GM23338 (cell line): Measurements from ENCODE around the gene MYO9A. TPM values are rescaled to one million over a fixed set of nuclear protein-coding genes. Genes with fewer than 3 reads are reported as not detected.

Experiments
- ATAC-seq: fragments of 200-7000 bp; cut with Tn5 transposase; 3 replicates; pipeline ENCODE4 v1.9.1; 2020
- DNase-seq: peaks from one replicate; pipeline ENCODE4 v3.0.0-alpha.2; 2015; ENCODE audit warnings: low spot score
- H2AFZ ChIP-seq: fragments of 200-600 bp; sonication (generic); 2 replicates; pipeline ENCODE4 v1.8.0; 2016; ENCODE audit warnings: antibody characterized with exemption, mild to moderate bottlenecking, moderate library complexity
- H3F3A ChIP-seq: fragments of 200-600 bp; sonication (generic); replicated peaks from 2 replicates; pipeline ENCODE4 v1.8.0; 2017; ENCODE audit warnings: antibody characterized with exemption, mixed run types, low read depth
- H3K27ac ChIP-seq: fragments of 200-600 bp; sonication (generic); 2 replicates; pipeline ENCODE4 v1.6.1; 2016; ENCODE audit warnings: low read depth
- H3K27me3 ChIP-seq: fragments of 200-600 bp; sonication (generic); 2 replicates; pipeline ENCODE4 v1.8.0; 2016; ENCODE audit warnings: mild to moderate bottlenecking, mixed run types, moderate library complexity; ENCODE audit not compliant: insufficient read depth
- H3K36me3 ChIP-seq: fragments of 200-600 bp; sonication (generic); 2 replicates; pipeline ENCODE4 v1.8.0; 2016; ENCODE audit warnings: mild to moderate bottlenecking; ENCODE audit not compliant: insufficient read depth
- H3K4me1 ChIP-seq: fragments of 200-600 bp; sonication (generic); 2 replicates; pipeline ENCODE4 v1.8.0; 2016; ENCODE audit warnings: mild to moderate bottlenecking, moderate library complexity; ENCODE audit not compliant: insufficient read depth
- H3K4me2 ChIP-seq: fragments of 200-600 bp; sonication (generic); 2 replicates; pipeline ENCODE4 v1.7.1; 2017; ENCODE audit warnings: mixed run types
- H3K4me3 ChIP-seq: fragments of 200-600 bp; sonication (generic); 2 replicates; pipeline ENCODE4 v1.6.1; 2016; ENCODE audit warnings: mixed run types
- H3K79me2 ChIP-seq: fragments of 200-600 bp; sonication (generic); replicated peaks from 2 replicates; pipeline ENCODE4 v1.8.0; 2017; ENCODE audit warnings: mild to moderate bottlenecking; ENCODE audit not compliant: insufficient read depth
- H3K9me2 ChIP-seq: fragments of 200-600 bp; sonication (generic); 2 replicates; pipeline ENCODE4 v1.8.0; 2017; ENCODE audit not compliant: insufficient read depth
- H4K20me1 ChIP-seq: fragments of 200-600 bp; sonication (generic); replicated peaks from 2 replicates; pipeline ENCODE4 v1.8.0; 2017; ENCODE audit warnings: mild to moderate bottlenecking; ENCODE audit not compliant: insufficient read depth
- H3K27ac Mint-ChIP-seq: 2 replicates; pipeline ENCODE4 v1.8.0; 2020; ENCODE audit warnings: inconsistent platforms, mild to moderate bottlenecking, moderate library complexity, mixed read lengths
- H3K27me3 Mint-ChIP-seq: 3 replicates; pipeline ENCODE4 v1.8.0; 2022; ENCODE audit warnings: low read depth, mild to moderate bottlenecking, moderate library complexity, mixed read lengths, inconsistent platforms; ENCODE audit not compliant: insufficient read depth, poor library complexity
- H3K36me3 Mint-ChIP-seq: 3 replicates; pipeline ENCODE4 v1.8.0; 2021; ENCODE audit warnings: low read depth, mild to moderate bottlenecking, inconsistent platforms, moderate library complexity, mixed read lengths
- H3K4me1 Mint-ChIP-seq: 3 replicates; pipeline ENCODE4 v1.8.0; 2020; ENCODE audit warnings: mild to moderate bottlenecking, inconsistent platforms, mixed read lengths
- H3K4me3 Mint-ChIP-seq: 3 replicates; pipeline ENCODE4 v1.8.0; 2021; ENCODE audit warnings: moderate library complexity, mild to moderate bottlenecking, inconsistent platforms, mixed read lengths
- H3K9me3 Mint-ChIP-seq: 3 replicates; pipeline ENCODE4 v1.8.0; 2020; ENCODE audit warnings: moderate library complexity, mild to moderate bottlenecking, inconsistent platforms, mixed read lengths
- CREB1 ChIP-seq: fragments of 250-450 bp; sonication (Bioruptor Pico); IDR thresholded peaks from 2 replicates; pipeline ENCODE4 v1.5.0; 2020; ENCODE audit warnings: low read depth, mild to moderate bottlenecking, moderate library complexity
- EZH2 ChIP-seq: fragments of 200-600 bp; sonication (generic); IDR thresholded peaks from one replicate; pipeline ENCODE4 v1.8.0; 2017; ENCODE audit warnings: antibody characterized with exemption, mild to moderate bottlenecking, low read depth; ENCODE audit not compliant: unreplicated experiment
- EZH2phosphoT487 ChIP-seq: fragments of 200-600 bp; sonication (generic); IDR thresholded peaks from one replicate; pipeline ENCODE4 v1.8.1; 2018; ENCODE audit warnings: antibody characterized with exemption; ENCODE audit not compliant: unreplicated experiment
- JUNB ChIP-seq: IDR thresholded peaks from one replicate; pipeline ENCODE4 v1.6.1; 2016; ENCODE audit warnings: antibody characterized with exemption; ENCODE audit not compliant: unreplicated experiment
- NANOG ChIP-seq: IDR thresholded peaks from 2 replicates; pipeline ENCODE4 v1.6.1; 2016; ENCODE audit warnings: antibody characterized with exemption, borderline replicate concordance
- POLR2AphosphoS5 ChIP-seq: IDR thresholded peaks from 2 replicates; pipeline ENCODE4 v1.6.1; 2016; ENCODE audit warnings: antibody characterized with exemption, low read depth
- STAT1 ChIP-seq: IDR thresholded peaks from one replicate; pipeline ENCODE4 v1.6.1; 2016; ENCODE audit warnings: antibody characterized with exemption; ENCODE audit not compliant: unreplicated experiment
- ZNF114 ChIP-seq: fragments of 250-450 bp; sonication (Bioruptor Pico); IDR thresholded peaks from 2 replicates; pipeline ENCODE4 v1.5.0; 2020; ENCODE audit warnings: mild to moderate bottlenecking, moderate library complexity
- ZNF331 ChIP-seq: fragments of 250-450 bp; sonication (Bioruptor Pico); IDR thresholded peaks from 2 replicates; pipeline ENCODE4 v1.5.0; 2020; ENCODE audit warnings: low read depth, mild to moderate bottlenecking, moderate library complexity
- polyA plus RNA-seq: library from polyadenylated mRNA; unstranded; fragments of >200 nt; fragmentation: Nextera tagmentation; extraction: Ambion mirVana; gene quantifications from 2 replicates; pipeline ENCODE4 v1.2.1, GENCODE V29; 2016
- total RNA-seq: library from RNA; depleted of rRNA; stranded (reverse); fragments of >200 nt; shearing (Covaris generic); gene quantifications from 2 replicates; pipeline ENCODE4 v1.2.3, GENCODE V29; 2014
- TF ChIP-seq, protein P1 (sequence below), 2 experiments: fragments of 200-600 bp in 1 of 2; sonication (generic) in 1 of 2; conservative IDR thresholded peaks; 2 replicates each; pipeline versions ENCODE4 v1.5.1 to v1.6.1; 2016 to 2017; ENCODE audit warnings: antibody characterized with exemption in 2 of 2, low read depth in 2 of 2, mild to moderate bottlenecking in 2 of 2, moderate library complexity in 1 of 2
- TF ChIP-seq, protein P2 (sequence below): fragments of 250-450 bp; sonication (Bioruptor Pico); IDR thresholded peaks from 2 replicates; pipeline ENCODE4 v1.5.0; 2020; ENCODE audit warnings: mild to moderate bottlenecking, moderate library complexity

The MYO9A gene
- total and polyA plus RNA-seq, 2 experiments from 2014 or later: 11.6 to 32.8 TPM

- DNase-seq: no peak
- H2AFZ ChIP-seq: peak overlapping the region; percentile 56; the same call in 1 of the 2 replicates
- H3K9me3 Mint-ChIP-seq: no peaks in the 10 kb centered on the region
These were observed 35.5 kb upstream of the MYO9A start for GRCh38 chr15:72153269-72154000.

DNA sequence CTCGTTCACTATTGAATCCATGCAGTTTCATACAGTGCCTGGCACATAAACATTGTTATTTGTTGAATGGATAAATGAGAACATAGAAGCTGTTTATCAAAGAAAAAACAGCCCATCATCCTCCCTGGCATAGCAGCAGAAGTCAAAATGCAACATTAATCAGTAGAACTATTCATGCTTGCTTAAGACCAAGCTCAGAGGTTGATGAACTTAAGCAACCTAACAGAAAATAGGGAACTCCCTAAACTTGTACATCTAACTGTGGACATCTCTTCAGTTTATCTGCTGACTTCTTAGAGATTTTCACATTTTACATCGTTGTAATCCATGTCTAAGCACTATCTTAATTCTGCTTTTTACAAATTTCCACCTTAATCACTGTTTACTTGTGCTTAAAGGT, 29.5 kb upstream of the MYO9A start:
- H3K4me1 Mint-ChIP-seq: no peaks in the 10 kb centered on the region
- no peaks in the 10 kb centered on the region for H3K79me2 ChIP-seq
- peaks cover 7% of the 10 kb centered on the region for H3K27me3 Mint-ChIP-seq
- no peak overlapping the region for H2AFZ ChIP-seq
- no peaks in the 10 kb centered on the region for H3K4me1 ChIP-seq
- no peaks in the 10 kb centered on the region for H4K20me1 ChIP-seq
- no peak for DNase-seq
- no peaks in the 10 kb centered on the region for H3K27me3 ChIP-seq
- no peak for ATAC-seq
- no peaks in the 10 kb centered on the region for H3K9me2 ChIP-seq
- no peak overlapping the region for H3K4me2 ChIP-seq
- no peak overlapping the region for H3K4me3 Mint-ChIP-seq
- no peak overlapping the region for H3K4me3 ChIP-seq
- no peaks in the 10 kb centered on the region for H3K36me3 Mint-ChIP-seq
- H3K9me3 Mint-ChIP-seq: no peaks in the 10 kb centered on the region
- H3F3A ChIP-seq: no peaks in the 10 kb centered on the region
- no peaks in the 10 kb centered on the region for H3K36me3 ChIP-seq
- H3K27ac Mint-ChIP-seq: no peak overlapping the region
- H3K27ac ChIP-seq: no peak overlapping the region
- TF ChIP-seq EZH2phosphoT487 (no peak), POLR2AphosphoS5 (no peak), JUNB (no peak), EZH2 (no peak), ZNF331 (CRISPR knock-in tag) (no peak), NANOG (no peak), CREB1 (CRISPR knock-in tag) (no peak), ZNF114 (no peak)
- TF ChIP-seq, protein P1, sequence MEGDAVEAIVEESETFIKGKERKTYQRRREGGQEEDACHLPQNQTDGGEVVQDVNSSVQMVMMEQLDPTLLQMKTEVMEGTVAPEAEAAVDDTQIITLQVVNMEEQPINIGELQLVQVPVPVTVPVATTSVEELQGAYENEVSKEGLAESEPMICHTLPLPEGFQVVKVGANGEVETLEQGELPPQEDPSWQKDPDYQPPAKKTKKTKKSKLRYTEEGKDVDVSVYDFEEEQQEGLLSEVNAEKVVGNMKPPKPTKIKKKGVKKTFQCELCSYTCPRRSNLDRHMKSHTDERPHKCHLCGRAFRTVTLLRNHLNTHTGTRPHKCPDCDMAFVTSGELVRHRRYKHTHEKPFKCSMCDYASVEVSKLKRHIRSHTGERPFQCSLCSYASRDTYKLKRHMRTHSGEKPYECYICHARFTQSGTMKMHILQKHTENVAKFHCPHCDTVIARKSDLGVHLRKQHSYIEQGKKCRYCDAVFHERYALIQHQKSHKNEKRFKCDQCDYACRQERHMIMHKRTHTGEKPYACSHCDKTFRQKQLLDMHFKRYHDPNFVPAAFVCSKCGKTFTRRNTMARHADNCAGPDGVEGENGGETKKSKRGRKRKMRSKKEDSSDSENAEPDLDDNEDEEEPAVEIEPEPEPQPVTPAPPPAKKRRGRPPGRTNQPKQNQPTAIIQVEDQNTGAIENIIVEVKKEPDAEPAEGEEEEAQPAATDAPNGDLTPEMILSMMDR (conservative IDR thresholded peaks at IDR 0.05; ENCODE audit: low read depth in 2 of 2): no peak
- TF ChIP-seq, protein P2, sequence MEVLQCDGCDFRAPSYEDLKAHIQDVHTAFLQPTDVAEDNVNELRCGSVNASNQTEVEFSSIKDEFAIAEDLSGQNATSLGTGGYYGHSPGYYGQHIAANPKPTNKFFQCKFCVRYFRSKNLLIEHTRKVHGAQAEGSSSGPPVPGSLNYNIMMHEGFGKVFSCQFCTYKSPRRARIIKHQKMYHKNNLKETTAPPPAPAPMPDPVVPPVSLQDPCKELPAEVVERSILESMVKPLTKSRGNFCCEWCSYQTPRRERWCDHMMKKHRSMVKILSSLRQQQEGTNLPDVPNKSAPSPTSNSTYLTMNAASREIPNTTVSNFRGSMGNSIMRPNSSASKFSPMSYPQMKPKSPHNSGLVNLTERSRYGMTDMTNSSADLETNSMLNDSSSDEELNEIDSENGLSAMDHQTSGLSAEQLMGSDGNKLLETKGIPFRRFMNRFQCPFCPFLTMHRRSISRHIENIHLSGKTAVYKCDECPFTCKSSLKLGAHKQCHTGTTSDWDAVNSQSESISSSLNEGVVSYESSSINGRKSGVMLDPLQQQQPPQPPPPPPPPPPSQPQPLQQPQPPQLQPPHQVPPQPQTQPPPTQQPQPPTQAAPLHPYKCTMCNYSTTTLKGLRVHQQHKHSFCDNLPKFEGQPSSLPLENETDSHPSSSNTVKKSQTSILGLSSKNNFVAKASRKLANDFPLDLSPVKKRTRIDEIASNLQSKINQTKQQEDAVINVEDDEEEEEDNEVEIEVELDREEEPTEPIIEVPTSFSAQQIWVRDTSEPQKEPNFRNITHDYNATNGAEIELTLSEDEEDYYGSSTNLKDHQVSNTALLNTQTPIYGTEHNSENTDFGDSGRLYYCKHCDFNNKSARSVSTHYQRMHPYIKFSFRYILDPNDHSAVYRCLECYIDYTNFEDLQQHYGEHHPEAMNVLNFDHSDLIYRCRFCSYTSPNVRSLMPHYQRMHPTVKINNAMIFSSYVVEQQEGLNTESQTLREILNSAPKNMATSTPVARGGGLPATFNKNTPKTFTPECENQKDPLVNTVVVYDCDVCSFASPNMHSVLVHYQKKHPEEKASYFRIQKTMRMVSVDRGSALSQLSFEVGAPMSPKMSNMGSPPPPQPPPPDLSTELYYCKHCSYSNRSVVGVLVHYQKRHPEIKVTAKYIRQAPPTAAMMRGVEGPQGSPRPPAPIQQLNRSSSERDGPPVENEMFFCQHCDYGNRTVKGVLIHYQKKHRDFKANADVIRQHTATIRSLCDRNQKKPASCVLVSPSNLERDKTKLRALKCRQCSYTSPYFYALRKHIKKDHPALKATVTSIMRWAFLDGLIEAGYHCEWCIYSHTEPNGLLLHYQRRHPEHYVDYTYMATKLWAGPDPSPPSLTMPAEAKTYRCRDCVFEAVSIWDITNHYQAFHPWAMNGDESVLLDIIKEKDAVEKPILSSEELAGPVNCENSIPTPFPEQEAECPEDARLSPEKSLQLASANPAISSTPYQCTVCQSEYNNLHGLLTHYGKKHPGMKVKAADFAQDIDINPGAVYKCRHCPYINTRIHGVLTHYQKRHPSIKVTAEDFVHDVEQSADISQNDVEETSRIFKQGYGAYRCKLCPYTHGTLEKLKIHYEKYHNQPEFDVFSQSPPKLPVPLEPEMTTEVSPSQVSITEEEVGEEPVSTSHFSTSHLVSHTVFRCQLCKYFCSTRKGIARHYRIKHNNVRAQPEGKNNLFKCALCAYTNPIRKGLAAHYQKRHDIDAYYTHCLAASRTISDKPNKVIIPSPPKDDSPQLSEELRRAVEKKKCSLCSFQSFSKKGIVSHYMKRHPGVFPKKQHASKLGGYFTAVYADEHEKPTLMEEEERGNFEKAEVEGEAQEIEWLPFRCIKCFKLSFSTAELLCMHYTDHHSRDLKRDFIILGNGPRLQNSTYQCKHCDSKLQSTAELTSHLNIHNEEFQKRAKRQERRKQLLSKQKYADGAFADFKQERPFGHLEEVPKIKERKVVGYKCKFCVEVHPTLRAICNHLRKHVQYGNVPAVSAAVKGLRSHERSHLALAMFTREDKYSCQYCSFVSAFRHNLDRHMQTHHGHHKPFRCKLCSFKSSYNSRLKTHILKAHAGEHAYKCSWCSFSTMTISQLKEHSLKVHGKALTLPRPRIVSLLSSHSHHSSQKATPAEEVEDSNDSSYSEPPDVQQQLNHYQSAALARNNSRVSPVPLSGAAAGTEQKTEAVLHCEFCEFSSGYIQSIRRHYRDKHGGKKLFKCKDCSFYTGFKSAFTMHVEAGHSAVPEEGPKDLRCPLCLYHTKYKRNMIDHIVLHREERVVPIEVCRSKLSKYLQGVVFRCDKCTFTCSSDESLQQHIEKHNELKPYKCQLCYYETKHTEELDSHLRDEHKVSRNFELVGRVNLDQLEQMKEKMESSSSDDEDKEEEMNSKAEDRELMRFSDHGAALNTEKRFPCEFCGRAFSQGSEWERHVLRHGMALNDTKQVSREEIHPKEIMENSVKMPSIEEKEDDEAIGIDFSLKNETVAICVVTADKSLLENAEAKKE (CRISPR knock-in tag): no peak

More at GRCh38 chr15:72153269-72154000, 35.5 kb upstream of the MYO9A start:
- no peaks in the 10 kb centered on the region for H3K36me3 ChIP-seq
- no peaks in the 10 kb centered on the region for H3K9me2 ChIP-seq
- no peaks in the 10 kb centered on the region for H3K27me3 ChIP-seq
- H3K79me2 ChIP-seq: no peaks in the 10 kb centered on the region
- peaks cover 10% of the 10 kb centered on the region; the same call in 2 of the 3 replicates for H3K4me1 Mint-ChIP-seq
- peaks cover 12% of the 10 kb centered on the region for H3K27me3 Mint-ChIP-seq
- H3K27ac ChIP-seq: no peak overlapping the region
- no peak overlapping the region for H3K4me3 ChIP-seq
- no peak overlapping the region for H3K4me3 Mint-ChIP-seq
- TF ChIP-seq EZH2phosphoT487 (no peak), STAT1 (no peak)
- H3K4me1 ChIP-seq: peaks cover 7% of the 10 kb centered on the region
- H3K4me2 ChIP-seq: no peak overlapping the region
- no peak overlapping the region for H3K27ac Mint-ChIP-seq
- no peaks in the 10 kb centered on the region for H3F3A ChIP-seq
- no peak for ATAC-seq
- no peaks in the 10 kb centered on the region for H3K36me3 Mint-ChIP-seq
- no peaks in the 10 kb centered on the region; the same call in 1 of the 2 replicates for H4K20me1 ChIP-seq
